Sigmoid colon (tissue), 4 donors: ENCODE results near the gene CFAP300.

Source experiments
- CTCF ChIP-seq, 4 experiments: fragments of 450-650 bp in 3 of 4; fragments of 200-600 bp in 1 of 4; IDR thresholded peaks; one replicate each; pipeline ENCODE4 v1.5.1; 2016 to 2019; ENCODE audit warnings: antibody characterized with exemption in 4 of 4, mild to moderate bottlenecking in 3 of 4, moderate library complexity in 2 of 4
- EP300 ChIP-seq, 4 donors: sonication (generic); formaldehyde crosslinking; IDR thresholded peaks; one replicate each; pipeline ENCODE4 v1.6.1; 2017; ENCODE audit warnings: antibody characterized with exemption in 4 of 4
- POLR2A ChIP-seq, 2 donors: fragments of 450-650 bp; IDR thresholded peaks; one replicate each; pipeline ENCODE4 v1.6.1; 2016; ENCODE audit warnings: antibody characterized with exemption in 2 of 2, mild to moderate bottlenecking in 2 of 2, moderate library complexity in 2 of 2

- no peak for TF ChIP-seq POLR2A (IDR thresholded peaks at IDR 0.05)
- no peak for TF ChIP-seq CTCF (IDR thresholded peaks at IDR 0.05)
- no peak for TF ChIP-seq EP300 (IDR thresholded peaks at IDR 0.05)
Measured at GRCh38 chr11:102010776-102011494, 36.3 kb upstream of the CFAP300 start.
